IMR-90 (cell line): ENCODE measurements around the gene IQGAP2. TPM values are rescaled to one million over a fixed set of nuclear protein-coding genes. Genes with fewer than 3 reads are reported as not detected.

Source experiments
- ATAC-seq: fragments of 200-7000 bp; cut with Tn5 transposase; 2 replicates; pipeline ENCODE4 v1.9.1; 2020; ENCODE audit warnings: low read depth, mild to moderate bottlenecking, moderate library complexity
- BruUV-seq: library from RNA; stranded (reverse); fragments of 400-500 nt; replicated peaks from 2 replicates; lab custom pipeline; 2021; lab: Mats Ljungman, UMichigan
- CTCF ChIA-PET: fragments of 300-600 bp; formaldehyde crosslinking; extraction: SDS; loops from one replicate; lab custom pipeline; 2021; ENCODE audit warnings: antibody characterized with exemption; lab: Yijun Ruan, JAX
- POLR2A ChIA-PET: fragments of 300-600 bp; sonication (Branson Sonifier 250); formaldehyde crosslinking; loops from one replicate; lab custom pipeline; 2022; ENCODE audit warnings: antibody characterized with exemption; ENCODE audit not compliant: unreplicated experiment; lab: Charles Lee
- DNase-seq: peaks from one replicate; pipeline ENCODE4 v3.0.0; 2013
- H2AFZ ChIP-seq: replicated peaks from 2 replicates; pipeline ENCODE3; 2013; ENCODE audit warnings: low read length, mild to moderate bottlenecking; ENCODE audit not compliant: poor library complexity
- H2AK5ac ChIP-seq: 2 replicates; pipeline ENCODE4 v1.6.1; 2013; ENCODE audit warnings: low read depth, low read length, inconsistent platforms
- H2AK9ac ChIP-seq: replicated peaks from 2 replicates; pipeline ENCODE3; 2013; ENCODE audit warnings: mild to moderate bottlenecking, low read depth, low read length, moderate library complexity; ENCODE audit not compliant: poor library complexity
- H2BK120ac ChIP-seq: 2 replicates; pipeline ENCODE4 v1.6.1; 2013; ENCODE audit warnings: low read depth, low read length, inconsistent platforms
- H2BK15ac ChIP-seq: 3 replicates; pipeline ENCODE4 v1.6.1; 2013; ENCODE audit warnings: low read depth, low read length, inconsistent platforms
- H2BK20ac ChIP-seq: 2 replicates; pipeline ENCODE4 v1.6.1; 2013; ENCODE audit warnings: low read depth, mild to moderate bottlenecking, inconsistent platforms, low read length, moderate library complexity
- H2BK5ac ChIP-seq: 2 replicates; pipeline ENCODE4 v1.6.1; 2013; ENCODE audit warnings: mild to moderate bottlenecking, low read depth, low read length, inconsistent platforms; ENCODE audit not compliant: poor library complexity, severe bottlenecking
- H3K14ac ChIP-seq: replicated peaks from 2 replicates; pipeline ENCODE4 v1.6.1; 2013; ENCODE audit warnings: low read depth, low read length, inconsistent platforms
- H3K18ac ChIP-seq: 2 replicates; pipeline ENCODE4 v1.6.1; 2013; ENCODE audit warnings: low read depth, low read length, control low read depth
- H3K23ac ChIP-seq: 2 replicates; pipeline ENCODE4 v1.6.1; 2013; ENCODE audit warnings: low read depth, low read length, inconsistent platforms
- H3K27ac ChIP-seq: 2 replicates; pipeline ENCODE4 v1.5.1; 2013; ENCODE audit warnings: mild to moderate bottlenecking, control low read depth, low read length; ENCODE audit not compliant: insufficient read depth
- H3K27me3 ChIP-seq: 2 replicates; pipeline ENCODE4 v1.6.1; 2013; ENCODE audit warnings: low read length; ENCODE audit not compliant: control insufficient read depth, insufficient read depth
- H3K36me3 ChIP-seq: 2 replicates; pipeline ENCODE4 v1.6.1; 2013; ENCODE audit warnings: low read length, mixed read lengths; ENCODE audit not compliant: control insufficient read depth, insufficient read depth
- H3K4ac ChIP-seq: 2 replicates; pipeline ENCODE4 v1.6.1; 2013; ENCODE audit warnings: low read depth, low read length, inconsistent platforms
- H3K4me1 ChIP-seq: 2 replicates; pipeline ENCODE4 v1.6.1; 2013; ENCODE audit warnings: low read length, mixed read lengths; ENCODE audit not compliant: control insufficient read depth, insufficient read depth
- H3K4me2 ChIP-seq: 2 replicates; pipeline ENCODE4 v1.6.1; 2013; ENCODE audit warnings: low read depth, mild to moderate bottlenecking, control low read depth, low read length, moderate library complexity
- H3K4me3 ChIP-seq: 2 replicates; pipeline ENCODE4 v1.5.1; 2013; ENCODE audit warnings: low read depth, mild to moderate bottlenecking, control low read depth, low read length, moderate library complexity; ENCODE audit not compliant: insufficient read depth
- H3K56ac ChIP-seq: 2 replicates; pipeline ENCODE4 v1.6.1; 2013; ENCODE audit warnings: low read length, inconsistent platforms; ENCODE audit not compliant: insufficient read depth; ENCODE audit errors: extremely low read depth
- H3K79me1 ChIP-seq, 2 experiments: 2 replicates each; pipeline ENCODE4 v1.6.1; 2013; ENCODE audit warnings: low read length in 2 of 2, inconsistent platforms in 1 of 2, low read depth in 1 of 2
- H3K9ac ChIP-seq: 2 replicates; pipeline ENCODE4 v1.6.1; 2013; ENCODE audit warnings: low read depth, low read length, control low read depth
- H3K9me1 ChIP-seq: 2 replicates; pipeline ENCODE4 v1.6.1; 2013; ENCODE audit warnings: low read length, inconsistent platforms; ENCODE audit not compliant: insufficient read depth
- H3K9me3 ChIP-seq: 2 replicates; pipeline ENCODE4 v1.6.1; 2013; ENCODE audit warnings: low read length; ENCODE audit not compliant: control insufficient read depth, insufficient read depth
- H4K20me1 ChIP-seq: 2 replicates; pipeline ENCODE4 v1.6.1; 2013; ENCODE audit warnings: low read length, inconsistent platforms; ENCODE audit not compliant: insufficient read depth
- H4K5ac ChIP-seq: 2 replicates; pipeline ENCODE4 v1.6.1; 2013; ENCODE audit warnings: mild to moderate bottlenecking, low read depth, low read length, control low read depth
- H4K8ac ChIP-seq, 2 experiments: 2 replicates each; pipeline ENCODE4 v1.6.1; 2013; ENCODE audit warnings: low read depth in 2 of 2, low read length in 2 of 2, control low read depth in 1 of 2, inconsistent platforms in 1 of 2
- H4K91ac ChIP-seq: 2 replicates; pipeline ENCODE4 v1.6.1; 2013; ENCODE audit warnings: low read depth, low read length, inconsistent platforms; ENCODE audit not compliant: insufficient read depth
- MXI1 ChIP-seq: IDR thresholded peaks from 2 replicates; pipeline ENCODE4 v1.6.1; 2012; ENCODE audit warnings: low read depth, mild to moderate bottlenecking, low read length, moderate library complexity, borderline replicate concordance
- WGBS, 2 experiments: methylation state at CpG; one replicate each; pipeline versions ENCODE4 v1.1.5 to v1.1.7; 2013; ENCODE audit warnings: missing lambda C conversion rate in 2 of 2; ENCODE audit not compliant: insufficient read length in 1 of 2; ENCODE audit errors: extremely low coverage in 2 of 2; 5-methylcytosine and 5-hydroxymethylcytosine counted together
- dilution Hi-C: fragments of 300-500 bp; cut with HindIII; formaldehyde crosslinking; loops from one replicate; pipeline ENCODE4 v1.14.3; 2018; ENCODE audit warnings: low sequenced_read_pairs; ENCODE audit not compliant: unreplicated experiment
- in situ Hi-C: fragments of 300-500 bp; cut with MboI; formaldehyde crosslinking; loops from 3 replicates; pipeline ENCODE4 v1.14.3; 2019; ENCODE audit warnings: low sequenced_read_pairs, inconsistent platforms, mixed read lengths
- intact Hi-C: fragments of 100-400 bp; cut with micrococcal nuclease; formaldehyde crosslinking; loops from 2 replicates; pipeline ENCODE4 v1.10.0; 2022
- polyA plus RNA-seq, 3 experiments: library from polyadenylated mRNA; depleted of rRNA; stranded (reverse); fragments of >200 nt; gene quantifications; 2 replicates each; pipeline ENCODE4 v1.2.3, GENCODE V29; 2012; ENCODE audit warnings: low replicate concordance in 1 of 3
- total RNA-seq: library from RNA; depleted of rRNA; stranded (reverse); fragments of >200 nt; gene quantifications from 2 replicates; pipeline ENCODE4 v1.2.3, GENCODE V29; 2012

Gene IQGAP2
- total and polyA plus RNA-seq, 2 of the 4 experiments (the other 2 are of a cell fraction) = 0.21 to 0.36 TPM

GRCh38 chr5:76458486-76458830 lies 55.4 kb downstream of the IQGAP2 start:
- no peak overlapping the region for H2BK5ac ChIP-seq
- no peak for TF ChIP-seq MXI1
- CTCF ChIA-PET = no interaction called here
- ATAC-seq = no peak
- H2BK20ac ChIP-seq = no peak overlapping the region
- H4K5ac ChIP-seq = no peak overlapping the region
- no peaks in the 10 kb centered on the region for H3K36me3 ChIP-seq
- H3K9ac ChIP-seq = no peak overlapping the region
- no peaks in the 10 kb centered on the region for H3K4me1 ChIP-seq
- whole genome bisulfite sequencing, 2 experiments = no CpG with 5 or more reads among the region's 1 CpG
- H3K14ac ChIP-seq = no peak overlapping the region
- DNase-seq = no peak
- H4K8ac ChIP-seq = no peak overlapping the region
- no peak overlapping the region for H4K91ac ChIP-seq
- H3K4me3 ChIP-seq = no peak overlapping the region
- no peak overlapping the region for H3K4ac ChIP-seq
- no peak overlapping the region for H3K27ac ChIP-seq
- H4K20me1 ChIP-seq = no peaks in the 10 kb centered on the region
- no TSS peak for BruUV-seq
- H2BK15ac ChIP-seq = no peak overlapping the region
- no peak overlapping the region for H2AFZ ChIP-seq
- dilution Hi-C loops (no loop called here), in situ Hi-C loops (no loop called here), intact Hi-C loops (no loop called here)
- H3K9me3 ChIP-seq = no peaks in the 10 kb centered on the region
- no peak overlapping the region for H3K23ac ChIP-seq
- H3K18ac ChIP-seq = no peak overlapping the region
- no peaks in the 10 kb centered on the region for H3K9me1 ChIP-seq
- H3K4me2 ChIP-seq = no peak overlapping the region
- H3K56ac ChIP-seq = no peak overlapping the region
- no peaks in the 10 kb centered on the region for H3K27me3 ChIP-seq
- H3K79me1 ChIP-seq = no peaks in the 10 kb centered on the region
- no peak overlapping the region for H2AK9ac ChIP-seq
- H2AK5ac ChIP-seq = no peak overlapping the region
- H2BK120ac ChIP-seq = no peak overlapping the region
- POLR2A ChIA-PET = no interaction called here
